Natural killer cell (primary cell): ENCODE results near the gene CTNNA3. TPM values are rescaled to one million over a fixed set of nuclear protein-coding genes. Genes with fewer than 3 reads are reported as not detected.

Experiments
- ATAC-seq, 3 donors: fragments of 150-1000 bp in 2 of 3; fragments of 200-7000 bp in 1 of 3; cut with Tn5 transposase; 1 replicate in 1 of 3; 2 replicates in 2 of 3; pipeline ENCODE4 v1.10.0; 2021; ENCODE audit warnings: mild to moderate bottlenecking in 2 of 3, moderate library complexity in 2 of 3
- DNase-seq, 2 donors: peaks; one replicate each; pipeline versions ENCODE4 v3.0.0 to v3.0.0-alpha.2; 2013 to 2021; ENCODE audit warnings: mixed read lengths in 1 of 2
- H3K27ac ChIP-seq: one replicate; pipeline ENCODE4 v1.5.1; 2013; ENCODE audit warnings: mild to moderate bottlenecking, low read length
- H3K27me3 ChIP-seq: one replicate; pipeline ENCODE4 v1.6.1; 2013; ENCODE audit warnings: low read length; ENCODE audit not compliant: control insufficient read depth, insufficient read depth
- H3K36me3 ChIP-seq: one replicate; pipeline ENCODE4 v1.6.1; 2013; ENCODE audit warnings: low read length; ENCODE audit not compliant: control insufficient read depth, insufficient read depth
- H3K4me1 ChIP-seq: one replicate; pipeline ENCODE4 v1.6.1; 2013; ENCODE audit warnings: low read length; ENCODE audit not compliant: control insufficient read depth, insufficient read depth
- H3K4me3 ChIP-seq: one replicate; pipeline ENCODE4 v1.5.1; 2013; ENCODE audit warnings: low read length
- H3K9me3 ChIP-seq: one replicate; pipeline ENCODE4 v1.6.1; 2013; ENCODE audit warnings: low read length; ENCODE audit not compliant: control insufficient read depth, insufficient read depth
- H3K27ac Mint-ChIP-seq, 2 donors: one replicate each; pipeline ENCODE4 v1.8.0; 2022; ENCODE audit warnings: mild to moderate bottlenecking in 2 of 2, mixed read lengths in 2 of 2, moderate library complexity in 1 of 2
- H3K27me3 Mint-ChIP-seq, 2 donors: one replicate each; pipeline ENCODE4 v1.8.0; 2022; ENCODE audit warnings: low read depth in 2 of 2, mixed read lengths in 2 of 2
- H3K36me3 Mint-ChIP-seq: one replicate; pipeline ENCODE4 v1.8.0; 2022; ENCODE audit warnings: mixed read lengths
- H3K4me1 Mint-ChIP-seq, 2 donors: one replicate each; pipeline ENCODE4 v1.8.0; 2022; ENCODE audit warnings: mixed read lengths in 2 of 2
- H3K4me3 Mint-ChIP-seq: one replicate; pipeline ENCODE4 v1.8.0; 2022; ENCODE audit warnings: mild to moderate bottlenecking, moderate library complexity, mixed read lengths
- H3K9me3 Mint-ChIP-seq, 2 donors: one replicate each; pipeline ENCODE4 v1.8.0; 2022; ENCODE audit warnings: mixed read lengths in 2 of 2
- WGBS: methylation state at CpG from one replicate; pipeline ENCODE4 v1.1.7; 2013; ENCODE audit warnings: missing lambda C conversion rate; ENCODE audit not compliant: insufficient coverage; 5-methylcytosine and 5-hydroxymethylcytosine counted together
- intact Hi-C: fragments of 100-400 bp; cut with micrococcal nuclease; formaldehyde crosslinking; loops from one replicate; pipeline ENCODE4 v1.14.2; 2022
- total RNA-seq, 4 donors: library from RNA; stranded (reverse); fragments of 120-200 nt in 1 of 4; gene quantifications; one replicate each; pipeline versions ENCODE4 v1.2.3 to v1.2.4, GENCODE V29; 2013 to 2022
- TF ChIP-seq, protein P1 (sequence below): fragments of 200-600 bp; IDR thresholded peaks from one replicate; pipeline ENCODE4 v1.8.0; 2022; ENCODE audit warnings: antibody characterized with exemption

CTNNA3 gene
- total RNA-seq, 3 donors from 2014 or later (not counting 1 experiment from before 2014, with no cell fraction given), result not detected

DNA sequence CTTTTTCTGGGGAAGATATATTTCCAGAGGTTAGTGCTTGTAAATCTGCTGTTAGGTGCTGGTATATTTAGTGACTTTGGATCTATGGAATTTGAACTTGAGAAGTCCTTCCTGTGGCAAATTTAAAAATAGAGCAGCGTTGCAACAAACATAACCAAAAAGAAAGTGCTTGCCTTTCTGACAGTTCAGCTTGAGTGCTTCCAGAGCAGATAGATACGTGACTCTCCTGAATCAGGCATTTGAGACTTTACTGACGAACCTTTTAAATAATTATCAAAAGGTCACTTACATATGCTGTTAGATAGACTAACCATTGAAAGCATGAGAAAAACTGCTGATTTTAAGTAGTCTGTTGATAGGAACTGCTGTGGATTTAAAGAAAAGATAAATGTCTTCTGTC lies 1157.6 kb downstream of the CTNNA3 start:
- TF ChIP-seq, protein P1, sequence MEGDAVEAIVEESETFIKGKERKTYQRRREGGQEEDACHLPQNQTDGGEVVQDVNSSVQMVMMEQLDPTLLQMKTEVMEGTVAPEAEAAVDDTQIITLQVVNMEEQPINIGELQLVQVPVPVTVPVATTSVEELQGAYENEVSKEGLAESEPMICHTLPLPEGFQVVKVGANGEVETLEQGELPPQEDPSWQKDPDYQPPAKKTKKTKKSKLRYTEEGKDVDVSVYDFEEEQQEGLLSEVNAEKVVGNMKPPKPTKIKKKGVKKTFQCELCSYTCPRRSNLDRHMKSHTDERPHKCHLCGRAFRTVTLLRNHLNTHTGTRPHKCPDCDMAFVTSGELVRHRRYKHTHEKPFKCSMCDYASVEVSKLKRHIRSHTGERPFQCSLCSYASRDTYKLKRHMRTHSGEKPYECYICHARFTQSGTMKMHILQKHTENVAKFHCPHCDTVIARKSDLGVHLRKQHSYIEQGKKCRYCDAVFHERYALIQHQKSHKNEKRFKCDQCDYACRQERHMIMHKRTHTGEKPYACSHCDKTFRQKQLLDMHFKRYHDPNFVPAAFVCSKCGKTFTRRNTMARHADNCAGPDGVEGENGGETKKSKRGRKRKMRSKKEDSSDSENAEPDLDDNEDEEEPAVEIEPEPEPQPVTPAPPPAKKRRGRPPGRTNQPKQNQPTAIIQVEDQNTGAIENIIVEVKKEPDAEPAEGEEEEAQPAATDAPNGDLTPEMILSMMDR, result no peak
- DNase-seq, result no peak

DNA sequence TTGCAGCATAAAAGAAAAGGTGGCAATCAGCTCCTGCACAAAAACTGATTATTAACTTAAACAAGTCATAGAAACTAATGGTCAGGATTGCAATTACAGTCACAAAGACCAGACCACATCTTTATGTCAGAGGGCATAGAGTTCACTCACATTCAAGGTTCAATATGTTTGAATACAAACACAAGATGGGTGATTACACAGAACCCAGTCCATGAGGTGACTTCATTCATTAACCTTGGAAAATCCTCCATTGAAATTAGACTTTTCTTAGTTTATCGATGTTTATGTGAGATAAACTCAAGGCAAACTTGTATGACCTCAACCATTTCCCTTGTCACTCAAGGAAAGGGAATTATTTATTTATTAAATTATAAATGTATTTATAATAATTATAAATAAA lies 1158.8 kb downstream of the CTNNA3 start:
- H3K27ac Mint-ChIP-seq, result no peak overlapping the region
- no peak overlapping the region for H3K4me3 Mint-ChIP-seq
- ATAC-seq (no peak), DNase-seq (no peak)
- H3K36me3 Mint-ChIP-seq, result peaks cover 20% of the 10 kb centered on the region
- Histone ChIP-seq H3K36me3 (no peaks in the 10 kb centered on the region), H3K4me1 (no peaks in the 10 kb centered on the region), H3K4me3 (no peak overlapping the region), H3K27ac (no peak overlapping the region), H3K27me3 (no peaks in the 10 kb centered on the region), H3K9me3 (peaks cover 4% of the 10 kb centered on the region)
- TF ChIP-seq, protein P1, result no peak
- intact Hi-C loops, result no loop called here
- no peaks in the 10 kb centered on the region for H3K27me3 Mint-ChIP-seq
- no peaks in the 10 kb centered on the region for H3K4me1 Mint-ChIP-seq
- WGBS, result no CpG with 5 or more reads among the region's 1 CpG
- H3K9me3 Mint-ChIP-seq, result peaks cover 12 to 17% of the 10 kb centered on the region in 2 donors

More for the DNA sequence above, 1157.6 kb downstream of the CTNNA3 start:
- no peak for ATAC-seq
- no peaks in the 10 kb centered on the region for H3K27me3 ChIP-seq
- H3K4me1 ChIP-seq, result no peaks in the 10 kb centered on the region
- Mint-ChIP-seq H3K4me1 (no peaks in the 10 kb centered on the region), H3K27ac (no peak overlapping the region), H3K27me3 (no peaks in the 10 kb centered on the region), H3K36me3 (peaks cover 14% of the 10 kb centered on the region), H3K9me3 (peaks cover 6 to 12% of the 10 kb centered on the region in 2 donors), H3K4me3 (no peak overlapping the region)
- H3K27ac ChIP-seq, result no peak overlapping the region
- intact Hi-C loops, result no loop called here
- WGBS, result 84% methylated on average over 3 of the region's 3 CpGs
- H3K36me3 ChIP-seq, result no peaks in the 10 kb centered on the region
- H3K9me3 ChIP-seq, result peaks cover 7% of the 10 kb centered on the region
- no peak overlapping the region for H3K4me3 ChIP-seq

DNA sequence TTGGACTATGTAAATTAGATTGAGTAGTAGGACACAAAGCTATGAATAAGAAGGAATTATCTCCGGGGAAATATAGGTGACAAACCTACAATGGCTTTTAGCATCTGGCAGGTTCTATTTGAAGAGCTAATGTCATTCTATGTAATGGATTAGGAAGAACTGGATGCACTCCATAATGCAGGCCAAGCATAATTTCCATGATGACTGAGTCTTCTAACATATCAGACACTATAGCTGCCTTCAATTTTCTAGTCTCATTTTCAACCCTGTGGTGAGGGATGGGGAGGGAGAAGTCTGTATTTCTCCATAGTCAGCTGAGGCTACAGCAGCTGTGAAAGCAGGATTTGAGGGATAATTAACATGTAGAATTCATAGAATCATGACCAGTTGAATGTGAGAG lies 1160.6 kb downstream of the CTNNA3 start:
- H3K9me3 ChIP-seq, result peaks cover 3% of the 10 kb centered on the region
- Mint-ChIP-seq H3K4me3 (no peak overlapping the region), H3K9me3 (peaks cover 12 to 16% of the 10 kb centered on the region in 2 donors), H3K27me3 (no peaks in the 10 kb centered on the region), H3K4me1 (no peaks in the 10 kb centered on the region), H3K36me3 (peaks cover 13% of the 10 kb centered on the region), H3K27ac (no peak overlapping the region)
- H3K4me3 ChIP-seq, result no peak overlapping the region
- H3K4me1 ChIP-seq, result no peaks in the 10 kb centered on the region
- no peaks in the 10 kb centered on the region for H3K27me3 ChIP-seq
- DNase-seq, result no peak
- no peaks in the 10 kb centered on the region for H3K36me3 ChIP-seq
- no peak overlapping the region for H3K27ac ChIP-seq
- no peak for ATAC-seq
- TF ChIP-seq, protein P1, result no peak
- WGBS, result 92% methylated on average over 1 of the region's 1 CpG
- intact Hi-C loops, result no loop called here

DNA sequence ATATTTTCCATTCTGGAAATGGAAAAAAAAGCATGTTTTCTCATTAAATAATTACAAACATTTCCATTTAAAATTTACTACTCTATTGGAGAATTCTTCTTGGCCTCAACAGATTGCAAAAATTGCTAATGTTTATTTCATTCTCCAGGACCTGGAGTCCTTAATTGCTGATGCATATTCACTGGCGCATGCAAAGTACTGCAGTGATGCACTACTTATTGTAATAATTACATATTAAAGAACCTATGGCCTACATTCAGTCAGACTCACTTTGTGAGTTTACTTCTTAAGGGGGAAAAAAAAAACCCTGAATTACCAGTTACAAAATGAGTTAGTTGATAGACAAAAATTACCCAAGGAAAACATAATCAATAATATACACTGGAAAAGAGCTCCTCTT lies 1161.1 kb downstream of the CTNNA3 start:
- Mint-ChIP-seq H3K27ac (no peak overlapping the region), H3K4me3 (no peak overlapping the region), H3K9me3 (peaks cover 15 to 19% of the 10 kb centered on the region in 2 donors), H3K36me3 (peaks cover 13% of the 10 kb centered on the region), H3K27me3 (no peaks in the 10 kb centered on the region), H3K4me1 (no peaks in the 10 kb centered on the region)
- H3K4me1 ChIP-seq, result no peaks in the 10 kb centered on the region
- no peaks in the 10 kb centered on the region for H3K36me3 ChIP-seq
- H3K4me3 ChIP-seq, result no peak overlapping the region
- H3K27ac ChIP-seq, result no peak overlapping the region
- DNase-seq (no peak), ATAC-seq (no peak)
- intact Hi-C loops, result no loop called here
- TF ChIP-seq, protein P1, result no peak
- H3K9me3 ChIP-seq, result no peaks in the 10 kb centered on the region
- H3K27me3 ChIP-seq, result no peaks in the 10 kb centered on the region
- no CpG with 5 or more reads among the region's 1 CpG for WGBS
